ENCODE results near the gene SH3BGRL. TPM values are rescaled to one million over a fixed set of nuclear protein-coding genes. Genes with fewer than 3 reads are reported as not detected.

SH3BGRL gene
- total RNA-seq, 1 experiment from 2014 or later: 41.8 TPM

DNA sequence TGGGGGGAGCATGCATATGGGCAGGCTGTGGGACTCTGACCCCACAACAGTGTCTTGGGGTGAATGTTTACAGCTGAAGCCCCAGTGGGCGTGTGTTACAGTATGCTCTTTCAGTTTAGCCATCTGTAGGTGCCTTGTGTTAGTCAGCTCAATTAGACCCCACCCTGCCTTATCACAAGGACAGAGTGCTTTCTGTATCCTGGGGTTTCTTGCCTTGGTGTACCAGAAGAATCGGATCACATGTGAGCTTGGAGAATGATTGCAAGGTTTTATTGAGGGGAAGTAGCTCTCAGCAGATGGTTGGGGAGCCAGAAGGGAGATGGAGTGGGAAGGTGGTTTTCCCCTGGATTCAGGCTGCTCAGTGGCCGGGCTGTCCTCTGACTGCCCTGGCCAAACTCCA lies 27.3 kb downstream of the SH3BGRL start:
- H3K27ac Mint-ChIP-seq: no peak overlapping the region
- H3K79me1 ChIP-seq (ENCODE audit: insufficient read depth, low read depth, low read length, poor library complexity, severe bottlenecking): no peaks in the 10 kb centered on the region

More for the DNA sequence above, 27.3 kb downstream of the SH3BGRL start:
- no peaks in the 10 kb centered on the region for H3K4me1 ChIP-seq (ENCODE audit: insufficient read depth, low read length)
- peaks cover 6% of the 10 kb centered on the region for H3K9me3 ChIP-seq (ENCODE audit: control insufficient read depth, low read depth, low read length)
- no peak overlapping the region for H3K27ac ChIP-seq (ENCODE audit: insufficient read length, low read depth, low read length)
- DNase-seq: no peak
- no peak overlapping the region for H3K18ac ChIP-seq (ENCODE audit: insufficient read length, low read depth, low read length)
- H4K91ac ChIP-seq (ENCODE audit: insufficient read length, low read depth, low read length): no peak overlapping the region
- Mint-ChIP-seq H3K27me3 (ENCODE audit: low read depth) (no peaks in the 10 kb centered on the region), H3K4me1 (peaks cover 11 to 18% of the 10 kb centered on the region in 2 experiments), H3K9me3 (peaks cover 50 to 55% of the 10 kb centered on the region in 2 experiments), H3K36me3 (ENCODE audit: insufficient read depth in 1 of 3, low read depth in 3 of 3) (peaks cover 0 to 5% (median 5%) of the 10 kb centered on the region in 3 experiments; a peak in 6 of 7 replicates), H3K4me3 (no peak overlapping the region)
- H3K79me2 ChIP-seq (ENCODE audit: insufficient read depth, low read length): no peaks in the 10 kb centered on the region
- no peak overlapping the region for H3T11ph ChIP-seq (ENCODE audit: low read length)
- H3K23me2 ChIP-seq (ENCODE audit: insufficient read length, low read depth, low read length, poor library complexity, severe bottlenecking): no peaks in the 10 kb centered on the region
- H2AK5ac ChIP-seq (ENCODE audit: insufficient read length, low read length): no peak overlapping the region
- no peak overlapping the region for H3K14ac ChIP-seq (ENCODE audit: insufficient read depth, low read length)
- no peak overlapping the region for H3K4ac ChIP-seq (ENCODE audit: low read depth, low read length)
- H3K56ac ChIP-seq (ENCODE audit: insufficient read length, low read depth, low read length): no peak overlapping the region
- H3K4me2 ChIP-seq (ENCODE audit: insufficient read depth, insufficient read length, low read length): no peak overlapping the region
- no peak overlapping the region for H2AFZ ChIP-seq (ENCODE audit: low read length)
- TF ChIP-seq, protein P1, sequence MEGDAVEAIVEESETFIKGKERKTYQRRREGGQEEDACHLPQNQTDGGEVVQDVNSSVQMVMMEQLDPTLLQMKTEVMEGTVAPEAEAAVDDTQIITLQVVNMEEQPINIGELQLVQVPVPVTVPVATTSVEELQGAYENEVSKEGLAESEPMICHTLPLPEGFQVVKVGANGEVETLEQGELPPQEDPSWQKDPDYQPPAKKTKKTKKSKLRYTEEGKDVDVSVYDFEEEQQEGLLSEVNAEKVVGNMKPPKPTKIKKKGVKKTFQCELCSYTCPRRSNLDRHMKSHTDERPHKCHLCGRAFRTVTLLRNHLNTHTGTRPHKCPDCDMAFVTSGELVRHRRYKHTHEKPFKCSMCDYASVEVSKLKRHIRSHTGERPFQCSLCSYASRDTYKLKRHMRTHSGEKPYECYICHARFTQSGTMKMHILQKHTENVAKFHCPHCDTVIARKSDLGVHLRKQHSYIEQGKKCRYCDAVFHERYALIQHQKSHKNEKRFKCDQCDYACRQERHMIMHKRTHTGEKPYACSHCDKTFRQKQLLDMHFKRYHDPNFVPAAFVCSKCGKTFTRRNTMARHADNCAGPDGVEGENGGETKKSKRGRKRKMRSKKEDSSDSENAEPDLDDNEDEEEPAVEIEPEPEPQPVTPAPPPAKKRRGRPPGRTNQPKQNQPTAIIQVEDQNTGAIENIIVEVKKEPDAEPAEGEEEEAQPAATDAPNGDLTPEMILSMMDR (conservative IDR thresholded peaks at IDR 0.05): no peak
- H2BK15ac ChIP-seq (ENCODE audit: low read depth, low read length): no peak overlapping the region
- H4K20me1 ChIP-seq (ENCODE audit: control insufficient read depth, insufficient read depth, insufficient read length): no peaks in the 10 kb centered on the region
- no peak overlapping the region for H2BK5ac ChIP-seq (ENCODE audit: insufficient read length, low read length)
- no peak overlapping the region for H4K5ac ChIP-seq (ENCODE audit: insufficient read length, low read depth, low read length)
- no peak overlapping the region for H4K8ac ChIP-seq (replicated peaks; ENCODE audit: insufficient read length, low read depth, low read length)
- H2BK120ac ChIP-seq (ENCODE audit: low read depth, low read length, poor library complexity, severe bottlenecking): no peak overlapping the region
- H2BK20ac ChIP-seq (ENCODE audit: low read depth, low read length, poor library complexity, severe bottlenecking): no peak overlapping the region
- no peak overlapping the region for H3K9ac ChIP-seq (ENCODE audit: extremely low read depth, insufficient read length, low read length)
- no peak overlapping the region for H2BK12ac ChIP-seq (ENCODE audit: insufficient read length, low read depth, low read length)
- H3K27me3 ChIP-seq (ENCODE audit: insufficient read depth, low read length): no peaks in the 10 kb centered on the region
- WGBS (ENCODE audit: extremely low coverage, insufficient read length, low lambda C conversion rate): no CpG with 5 or more reads among the region's 3 CpGs
- H3K23ac ChIP-seq (ENCODE audit: insufficient read length, low read depth, low read length): no peak overlapping the region
